Testis (tissue), 2 donors: ENCODE data around the gene PYGB.

Experiments
- POLR2A ChIP-seq: fragments of 450-650 bp; IDR thresholded peaks from one replicate; pipeline ENCODE4 v1.6.1; 2017; ENCODE audit warnings: antibody characterized with exemption, mild to moderate bottlenecking, moderate library complexity
- TF ChIP-seq, protein P1 (sequence below), 3 experiments: fragments of 450-650 bp in 2 of 3; fragments of 200-600 bp in 1 of 3; sonication (generic) in 1 of 3; IDR thresholded peaks; one replicate each; pipeline ENCODE4 v1.5.1; 2016 to 2019; ENCODE audit warnings: antibody characterized with exemption in 3 of 3, mild to moderate bottlenecking in 2 of 3, moderate library complexity in 1 of 3

- TF ChIP-seq, protein P1, sequence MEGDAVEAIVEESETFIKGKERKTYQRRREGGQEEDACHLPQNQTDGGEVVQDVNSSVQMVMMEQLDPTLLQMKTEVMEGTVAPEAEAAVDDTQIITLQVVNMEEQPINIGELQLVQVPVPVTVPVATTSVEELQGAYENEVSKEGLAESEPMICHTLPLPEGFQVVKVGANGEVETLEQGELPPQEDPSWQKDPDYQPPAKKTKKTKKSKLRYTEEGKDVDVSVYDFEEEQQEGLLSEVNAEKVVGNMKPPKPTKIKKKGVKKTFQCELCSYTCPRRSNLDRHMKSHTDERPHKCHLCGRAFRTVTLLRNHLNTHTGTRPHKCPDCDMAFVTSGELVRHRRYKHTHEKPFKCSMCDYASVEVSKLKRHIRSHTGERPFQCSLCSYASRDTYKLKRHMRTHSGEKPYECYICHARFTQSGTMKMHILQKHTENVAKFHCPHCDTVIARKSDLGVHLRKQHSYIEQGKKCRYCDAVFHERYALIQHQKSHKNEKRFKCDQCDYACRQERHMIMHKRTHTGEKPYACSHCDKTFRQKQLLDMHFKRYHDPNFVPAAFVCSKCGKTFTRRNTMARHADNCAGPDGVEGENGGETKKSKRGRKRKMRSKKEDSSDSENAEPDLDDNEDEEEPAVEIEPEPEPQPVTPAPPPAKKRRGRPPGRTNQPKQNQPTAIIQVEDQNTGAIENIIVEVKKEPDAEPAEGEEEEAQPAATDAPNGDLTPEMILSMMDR (IDR thresholded peaks at IDR 0.05) = no peak
- TF ChIP-seq POLR2A = no peak
These were observed 11.5 kb downstream of the PYGB start for GRCh38 chr20:25259358-25259757.
